Esophagus (tissue), 2 donors: ENCODE data around the gene GMCL1. TPM values are rescaled to one million over a fixed set of nuclear protein-coding genes. Genes with fewer than 3 reads are reported as not detected.

Experiments used
- H3K27ac ChIP-seq, 2 donors: one replicate each; pipeline ENCODE4 v1.5.1; 2013; ENCODE audit warnings: low read depth in 2 of 2, mild to moderate bottlenecking in 2 of 2, inconsistent platforms in 1 of 2, low read length in 1 of 2, moderate library complexity in 1 of 2
- H3K27me3 ChIP-seq, 2 donors: one replicate each; pipeline ENCODE4 v1.6.1; 2013; ENCODE audit warnings: low read length in 2 of 2, control low read depth in 1 of 2, mild to moderate bottlenecking in 1 of 2; ENCODE audit not compliant: insufficient read depth in 2 of 2, control insufficient read depth in 1 of 2
- H3K36me3 ChIP-seq, 2 donors: one replicate each; pipeline ENCODE4 v1.6.1; 2013; ENCODE audit warnings: low read length in 1 of 2; ENCODE audit not compliant: control insufficient read depth in 2 of 2, insufficient read depth in 2 of 2
- H3K4me1 ChIP-seq, 2 donors: one replicate each; pipeline ENCODE4 v1.6.1; 2013; ENCODE audit warnings: low read length in 1 of 2; ENCODE audit not compliant: control insufficient read depth in 2 of 2, insufficient read depth in 2 of 2
- H3K4me3 ChIP-seq, 2 donors: one replicate each; pipeline ENCODE4 v1.5.1; 2013; ENCODE audit warnings: low read length in 2 of 2, mild to moderate bottlenecking in 2 of 2, low read depth in 1 of 2, moderate library complexity in 1 of 2
- H3K9me3 ChIP-seq, 2 donors: one replicate each; pipeline ENCODE4 v1.6.1; 2013; ENCODE audit warnings: mild to moderate bottlenecking in 2 of 2, low read depth in 1 of 2, low read length in 1 of 2, moderate library complexity in 1 of 2; ENCODE audit not compliant: control insufficient read depth in 2 of 2, insufficient read depth in 1 of 2
- WGBS, 2 donors: extraction: QIAGEN DNeasy Blood & Tissue Kit; methylation state at CpG; one replicate each; pipeline ENCODE4 v1.1.7; 2013; 5-methylcytosine and 5-hydroxymethylcytosine counted together
- polyA plus RNA-seq, 2 donors: library from polyadenylated mRNA; stranded (reverse); fragments of 200-250 nt; gene quantifications; one replicate each; pipeline ENCODE4 v1.2.3, GENCODE V29; 2013
- donor health status: healthy with polysubstance abuse.
- donor health status: Bipolar disorder and iron deficiency.

GMCL1 gene
- polyA plus RNA-seq, 2 donors = 3.6 to 5.7 TPM

- no peaks in the 10 kb centered on the region for H3K4me1 ChIP-seq
- WGBS, 2 donors = 0 to 1% methylated on average over 55 to 81 of the region's 81 CpGs
- peak within 1 kb of the TSS; percentile 71 to 96 for H3K4me3 ChIP-seq
- no peaks in the 10 kb centered on the region for H3K9me3 ChIP-seq
- no peaks in the 10 kb centered on the region for H3K36me3 ChIP-seq
- peak within 1 kb of the TSS; percentile 98 to 99 for H3K27ac ChIP-seq
- H3K27me3 ChIP-seq = no peaks in the 10 kb centered on the region
Observed at GRCh38 chr2:69914950-69915945, 85.8 kb downstream of the GMCL1 start, which contains the start of gene MXD1. MXD1 (plus strand) TSS chr2:69915109; CDS start chr2:69915331, 222 bp downstream.

GRCh38 chr2:69916106-69916505, 86.6 kb downstream of the GMCL1 start:
- H3K9me3 ChIP-seq = no peaks in the 10 kb centered on the region
- H3K4me3 ChIP-seq = peak overlapping the region in 1 of 2 donors; percentile 71
- no peaks in the 10 kb centered on the region for H3K4me1 ChIP-seq
- no peak overlapping the region for H3K27ac ChIP-seq
- WGBS, 2 donors = 41 to 42% methylated on average over 2 of the region's 2 CpGs
- H3K27me3 ChIP-seq = no peaks in the 10 kb centered on the region
- H3K36me3 ChIP-seq = no peaks in the 10 kb centered on the region

- Histone ChIP-seq H3K27me3 (no peaks in the 10 kb centered on the region), H3K36me3 (peaks cover 0 to 3% of the 10 kb centered on the region in 2 donors), H3K9me3 (no peaks in the 10 kb centered on the region), H3K27ac (peak overlapping the region; percentile 0 to 58), H3K4me3 (peak overlapping the region in 1 of 2 donors; percentile 71), H3K4me1 (no peaks in the 10 kb centered on the region)
- WGBS, 2 donors = 32 to 47% methylated on average over 3 of the region's 3 CpGs
Observed at GRCh38 chr2:69917852-69918251, 88.4 kb downstream of the GMCL1 start.

- H3K4me1 ChIP-seq = no peaks in the 10 kb centered on the region
- no peaks in the 10 kb centered on the region for H3K9me3 ChIP-seq
- H3K27ac ChIP-seq = no peak overlapping the region
- peaks cover 0 to 5% of the 10 kb centered on the region in 2 donors for H3K36me3 ChIP-seq
- no peaks in the 10 kb centered on the region for H3K27me3 ChIP-seq
- H3K4me3 ChIP-seq = no peak overlapping the region
- 55 to 56% methylated on average over 3 of the region's 3 CpGs for WGBS, 2 donors
Observed at GRCh38 chr2:69918401-69918800, 88.9 kb downstream of the GMCL1 start.

GRCh38 chr2:69923116-69923515, 93.7 kb downstream of the GMCL1 start:
- H3K4me1 ChIP-seq = no peaks in the 10 kb centered on the region
- no peaks in the 10 kb centered on the region for H3K27me3 ChIP-seq
- no peaks in the 10 kb centered on the region for H3K9me3 ChIP-seq
- H3K27ac ChIP-seq = no peak overlapping the region
- WGBS, 2 donors = 97 to 99% methylated on average over 3 of the region's 3 CpGs
- H3K4me3 ChIP-seq = no peak overlapping the region
- H3K36me3 ChIP-seq = peaks cover 0 to 5% of the 10 kb centered on the region in 2 donors

GRCh38 chr2:69926849-69927515, 97.5 kb downstream of the GMCL1 start:
- Histone ChIP-seq H3K36me3 (peaks cover 0 to 7% of the 10 kb centered on the region in 2 donors), H3K9me3 (no peaks in the 10 kb centered on the region), H3K27ac (no peak overlapping the region), H3K4me3 (no peak overlapping the region), H3K4me1 (peaks cover 0 to 3% of the 10 kb centered on the region in 2 donors), H3K27me3 (no peaks in the 10 kb centered on the region)
- 82 to 86% methylated on average over 3 of the region's 3 CpGs for WGBS, 2 donors

Other genes with a start within 250 kb of the GMCL1 start
- 1 to 10 TPM; 4.4 to 8.4 TPM for gene AAK1, start 185.9 kb upstream of the GMCL1 start, polyA plus RNA-seq
- gene ANXA4, start 87.5 kb upstream of the GMCL1 start, polyA plus RNA-seq = 10 to 100 TPM; 25.7 to 57.0 TPM
- gene SNRNP27, start 64.3 kb downstream of the GMCL1 start, polyA plus RNA-seq = 10 to 100 TPM; 22.0 to 24.4 TPM
- 100 to 1,000 TPM in 1 of 2 donors, 10 to 100 TPM in 1; 75.9 to 140 TPM for gene MXD1, start 85.4 kb downstream of the GMCL1 start, polyA plus RNA-seq
- under 1 TPM; 0.45 to 0.71 TPM for gene ASPRV1, start 132.0 kb downstream of the GMCL1 start, polyA plus RNA-seq